GM19372 (cell line): ENCODE data around the gene ELOVL1.

Experiments used
- ATAC-seq: cut with Tn5 transposase; IDR thresholded peaks from one replicate; pipeline ENCODE4 v1.9.1; 2021; ENCODE audit warnings: mild to moderate bottlenecking, low read depth, moderate library complexity; ENCODE audit not compliant: unreplicated experiment

ELOVL1 gene

DNA sequence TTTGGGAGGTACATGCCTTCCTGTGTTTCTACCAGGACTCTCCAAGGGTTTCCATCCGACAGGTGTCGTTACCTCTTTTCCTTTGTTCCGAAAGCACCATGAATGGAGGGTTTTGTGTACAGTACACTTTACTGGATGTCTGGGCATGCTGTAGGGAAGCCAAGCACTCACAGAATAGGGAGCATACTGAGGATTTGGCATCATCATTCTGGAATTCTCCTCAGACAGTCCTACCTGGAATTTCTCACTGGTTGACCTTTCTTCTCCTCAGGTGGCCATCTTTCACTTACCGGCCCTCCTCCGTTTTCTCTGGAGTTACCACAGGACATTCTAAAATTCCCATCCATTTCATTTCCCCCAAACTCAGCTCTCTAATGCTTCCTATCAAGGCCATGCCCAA lies 36.1 kb downstream of the ELOVL1 start:
- no peak for ATAC-seq

DNA sequence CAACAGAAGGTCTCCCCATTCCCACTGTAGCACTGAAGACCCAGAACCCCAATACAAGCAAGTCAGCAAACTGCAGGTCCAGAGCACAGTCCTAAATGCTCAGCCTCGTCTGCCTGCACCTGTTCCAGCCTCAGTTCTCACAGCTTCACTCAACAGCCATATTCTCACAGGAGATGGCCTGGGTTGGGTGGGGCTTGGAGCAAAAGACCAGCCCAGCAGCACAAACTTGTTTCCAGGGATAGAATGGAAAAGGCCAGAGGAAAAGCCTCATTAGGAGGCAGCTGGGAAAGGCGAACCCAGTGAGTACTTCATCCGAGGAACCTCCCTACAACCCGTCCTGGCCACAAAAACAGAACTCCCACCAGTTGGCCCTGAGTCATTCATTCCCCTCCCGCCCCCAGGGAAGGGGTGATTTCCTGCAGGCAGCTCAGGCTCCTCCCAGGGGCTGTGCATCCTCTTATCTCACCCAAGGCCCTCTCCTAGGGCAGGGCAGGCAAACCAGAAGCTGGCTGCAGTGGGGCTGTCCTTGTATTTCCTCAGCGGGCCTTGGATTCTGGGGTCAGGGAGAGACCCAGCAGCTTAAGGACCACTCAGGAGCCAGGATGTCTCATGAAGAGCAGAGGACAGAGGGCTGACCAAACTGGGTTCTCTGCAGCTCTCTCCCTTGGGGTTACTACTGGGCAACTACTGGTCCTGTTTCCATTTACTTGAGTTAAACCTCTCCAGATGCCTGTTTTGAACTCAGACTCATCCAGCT lies 37.6 kb downstream of the ELOVL1 start:
- ATAC-seq, result no peak

- no peak for ATAC-seq
Observed at GRCh38 chr1:43327549-43328292, 40.1 kb downstream of the ELOVL1 start.

DNA sequence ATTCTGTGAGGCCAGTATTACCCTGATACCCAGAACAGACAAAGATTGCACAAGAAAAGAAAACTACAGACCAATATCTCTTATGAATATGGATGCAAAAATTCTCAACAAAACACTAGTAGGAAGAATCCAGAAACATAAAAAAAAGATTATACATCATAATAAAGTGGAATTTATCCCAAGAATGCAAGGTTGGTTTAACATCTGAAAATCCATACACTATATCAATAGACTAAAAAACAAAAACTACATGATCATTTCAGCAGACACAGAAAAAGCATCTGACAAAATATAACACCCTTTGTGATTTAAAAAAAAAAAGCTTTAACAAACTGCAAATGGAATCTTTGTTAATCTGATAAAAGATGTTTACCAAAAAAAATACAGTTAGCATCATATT lies 42.4 kb downstream of the ELOVL1 start:
- no peak for ATAC-seq

DNA sequence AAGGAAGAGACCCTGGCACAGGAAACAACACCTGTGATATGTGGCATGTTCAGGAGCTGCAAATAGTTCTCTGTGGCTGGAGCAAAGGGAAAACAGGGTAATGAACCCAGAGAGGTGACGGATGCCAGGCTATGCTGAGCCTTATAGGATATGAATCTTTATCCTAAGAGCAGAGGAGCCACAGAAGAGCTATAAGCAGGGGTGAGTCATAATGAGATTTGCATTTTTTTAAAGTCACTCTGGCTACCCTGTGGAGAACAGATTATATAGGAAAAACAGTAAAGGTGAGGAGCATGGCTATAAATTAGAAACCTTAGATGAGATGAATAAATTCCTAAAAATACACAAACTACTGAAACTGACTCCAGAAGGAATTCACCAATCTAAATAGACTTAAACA lies 43.0 kb downstream of the ELOVL1 start:
- no peak for ATAC-seq

GRCh38 chr1:43322506-43322905 lies 45.3 kb downstream of the ELOVL1 start:
- ATAC-seq, result no peak

DNA sequence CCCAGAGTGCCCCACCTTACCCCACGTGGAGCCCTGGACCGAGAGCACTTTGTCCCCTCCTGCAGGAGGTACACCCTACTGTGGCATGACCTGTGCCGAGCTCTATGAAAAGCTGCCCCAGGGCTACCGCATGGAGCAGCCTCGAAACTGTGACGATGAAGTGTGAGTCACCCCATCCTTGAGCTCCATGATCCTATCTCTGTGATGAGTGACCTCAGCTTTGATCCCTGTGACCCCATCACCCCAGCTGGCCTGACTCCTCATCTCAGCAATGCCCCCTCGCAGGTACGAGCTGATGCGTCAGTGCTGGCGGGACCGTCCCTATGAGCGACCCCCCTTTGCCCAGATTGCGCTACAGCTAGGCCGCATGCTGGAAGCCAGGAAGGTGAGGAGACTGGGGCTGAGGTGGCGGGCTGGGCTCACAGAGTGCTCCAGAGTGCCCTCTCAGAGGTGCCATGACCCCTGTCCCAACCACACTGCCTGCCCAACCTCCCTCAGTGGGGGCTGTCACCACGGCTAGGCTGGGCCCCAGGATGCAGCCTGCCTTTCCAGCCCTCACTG lies 46.4 kb downstream of the ELOVL1 start:
- no peak for ATAC-seq

GRCh38 chr1:43319766-43320165 lies 48.0 kb downstream of the ELOVL1 start:
- ATAC-seq, result no peak

DNA sequence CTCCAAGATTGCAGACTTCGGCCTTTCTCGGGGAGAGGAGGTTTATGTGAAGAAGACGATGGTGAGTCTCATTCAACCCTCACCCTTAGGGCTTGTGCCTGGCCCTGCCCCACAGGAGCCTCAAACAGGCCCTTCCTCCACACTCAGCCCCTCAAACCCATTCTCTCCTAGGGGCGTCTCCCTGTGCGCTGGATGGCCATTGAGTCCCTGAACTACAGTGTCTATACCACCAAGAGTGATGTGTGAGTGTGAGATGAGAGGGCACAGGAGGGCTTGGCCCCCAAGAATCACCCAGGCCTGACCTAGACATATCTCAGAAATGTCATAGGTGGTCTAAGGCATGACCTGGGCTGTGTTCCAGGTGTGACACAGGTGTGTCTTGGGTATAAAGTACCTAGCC lies 48.5 kb downstream of the ELOVL1 start:
- no peak for ATAC-seq

- ATAC-seq, result no peak
Observed at GRCh38 chr1:43318831-43319230, 49.0 kb downstream of the ELOVL1 start.

- no peak for ATAC-seq
Observed at GRCh38 chr1:43317817-43318471, 49.9 kb downstream of the ELOVL1 start.

GRCh38 chr1:43316738-43317520 lies 50.9 kb downstream of the ELOVL1 start:
- ATAC-seq, result no peak

DNA sequence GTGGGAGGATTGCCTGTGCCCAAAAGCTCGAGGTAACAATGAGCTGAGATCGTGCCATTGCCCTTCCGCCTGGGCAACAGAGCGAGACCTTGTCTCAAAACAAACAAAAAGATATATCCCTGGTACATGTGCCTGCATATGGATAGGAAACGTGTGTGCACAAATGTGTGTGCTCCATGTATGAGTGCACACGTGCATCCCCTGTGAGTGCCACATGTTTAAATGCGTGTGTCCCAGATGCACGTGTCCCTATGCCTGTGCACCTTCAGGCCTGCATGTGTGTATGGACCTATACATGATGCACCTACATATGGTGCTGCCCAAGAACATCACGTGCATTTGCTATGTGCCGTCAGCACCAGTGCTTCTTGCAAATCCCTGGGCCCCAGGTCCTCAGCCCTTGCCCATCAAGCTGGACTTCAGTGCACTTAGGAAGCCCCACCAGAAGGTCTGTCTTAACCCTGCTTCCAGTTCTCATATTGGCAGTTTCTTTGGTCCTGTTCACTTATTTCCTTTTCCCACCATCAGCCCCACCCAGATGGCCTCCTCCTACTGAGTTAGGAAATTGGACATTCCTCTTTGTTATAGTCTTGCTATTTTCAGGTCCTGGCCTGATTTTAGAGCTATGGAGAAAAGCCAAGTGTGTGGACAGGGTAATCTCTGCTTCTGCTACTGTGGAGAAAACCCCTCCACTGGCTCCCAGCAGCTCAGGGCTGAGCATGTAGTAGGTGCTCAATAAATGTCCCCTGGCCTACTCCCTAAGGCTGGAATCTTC lies 51.7 kb downstream of the ELOVL1 start:
- no peak for ATAC-seq

DNA sequence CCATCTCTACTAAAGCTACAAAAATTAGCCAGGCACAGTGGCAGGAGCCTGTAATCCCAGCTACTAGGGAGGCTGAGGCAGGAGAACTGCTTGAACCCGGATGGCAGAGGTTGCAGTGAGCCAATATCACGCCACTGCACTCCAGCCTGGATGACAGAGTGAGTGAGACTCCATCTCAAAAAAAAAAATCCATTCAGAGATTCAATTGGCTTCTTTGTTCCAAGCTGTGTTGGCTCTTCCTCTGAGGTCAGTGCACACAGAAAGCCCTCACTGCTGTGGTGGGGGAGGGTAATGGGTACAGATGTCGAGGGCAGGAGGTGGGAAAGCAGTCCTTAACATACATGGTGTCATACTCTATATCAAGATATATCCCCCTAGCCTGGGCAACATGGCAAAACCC lies 52.3 kb downstream of the ELOVL1 start:
- no peak for ATAC-seq

DNA sequence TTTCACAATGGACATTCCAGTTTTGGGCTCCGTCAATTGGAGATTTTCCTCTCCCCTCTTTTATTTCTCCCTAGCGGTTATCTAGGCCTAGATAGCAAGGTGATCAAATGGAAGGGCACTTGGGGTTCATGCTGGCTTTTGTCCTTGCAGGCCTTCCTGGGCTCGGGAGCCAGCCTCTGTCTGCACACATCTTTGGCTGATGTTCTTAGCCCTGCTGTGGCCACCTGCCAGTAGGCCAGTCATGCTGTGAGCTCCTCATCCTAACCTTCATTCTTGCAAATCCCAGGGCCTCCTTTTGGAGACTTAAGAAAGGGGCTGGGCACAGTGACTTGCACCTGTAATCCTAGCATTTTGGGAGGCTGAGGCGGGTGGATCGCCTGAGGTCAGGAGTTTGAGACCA lies 53.6 kb downstream of the ELOVL1 start:
- ATAC-seq, result no peak

DNA sequence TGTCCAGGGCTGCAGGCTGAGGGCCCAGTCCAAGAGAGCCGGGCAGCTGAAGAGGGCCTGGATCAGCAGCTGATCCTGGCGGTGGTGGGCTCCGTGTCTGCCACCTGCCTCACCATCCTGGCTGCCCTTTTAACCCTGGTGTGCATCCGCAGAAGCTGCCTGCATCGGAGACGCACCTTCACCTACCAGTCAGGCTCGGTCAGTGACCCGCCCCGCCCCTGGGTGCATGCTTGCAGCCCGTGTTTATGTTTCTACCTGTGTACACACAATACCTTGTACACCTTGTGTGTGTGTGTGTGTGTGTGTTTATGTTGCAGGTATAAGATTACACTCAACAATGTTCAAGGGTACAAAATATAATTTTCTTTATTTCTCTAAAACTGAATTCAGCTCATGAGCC lies 54.0 kb downstream of the ELOVL1 start:
- no peak for ATAC-seq
